Neural cell (in vitro differentiated cells): ENCODE measurements around the gene ENKD1.

Experiments
- EP300 ChIP-seq: fragments of 450-650 bp; conservative IDR thresholded peaks from 2 replicates; pipeline ENCODE4 v1.6.1; 2014; ENCODE audit warnings: antibody characterized with exemption, mild to moderate bottlenecking, moderate library complexity; ENCODE audit not compliant: poor library complexity, severe bottlenecking
- EZH2 ChIP-seq: fragments of 200-600, 300-800 bp; shearing (Covaris generic), sonication (generic); IDR thresholded peaks from 2 replicates; pipeline ENCODE4 v1.6.1; 2014; ENCODE audit warnings: antibody characterized with exemption, low read length, borderline replicate concordance, mild to moderate bottlenecking; ENCODE audit not compliant: insufficient read depth, poor library complexity, severe bottlenecking
- MXI1 ChIP-seq: fragments of 450-650 bp; conservative IDR thresholded peaks from 2 replicates; pipeline ENCODE4 v1.6.1; 2014; ENCODE audit warnings: antibody characterized with exemption, mild to moderate bottlenecking; ENCODE audit not compliant: poor library complexity, severe bottlenecking
- POLR2AphosphoS5 ChIP-seq: IDR thresholded peaks from 2 replicates; pipeline ENCODE4 v1.6.1; 2012
- RAD21 ChIP-seq: fragments of 450-650 bp; conservative IDR thresholded peaks from 2 replicates; pipeline ENCODE4 v1.6.1; 2014; ENCODE audit warnings: antibody characterized with exemption, mild to moderate bottlenecking, moderate library complexity
- SMC3 ChIP-seq: fragments of 450-650 bp; conservative IDR thresholded peaks from 2 replicates; pipeline ENCODE4 v1.6.1; 2014; ENCODE audit warnings: antibody characterized with exemption, mild to moderate bottlenecking, moderate library complexity; ENCODE audit not compliant: poor library complexity
- TAF1 ChIP-seq: IDR thresholded peaks from 2 replicates; pipeline ENCODE4 v1.6.1; 2012; ENCODE audit warnings: low read depth
- TF ChIP-seq, protein P1 (sequence below): fragments of 450-650 bp; IDR thresholded peaks from 2 replicates; pipeline ENCODE4 v1.5.1; 2014; ENCODE audit warnings: antibody characterized with exemption, mild to moderate bottlenecking, moderate library complexity; ENCODE audit not compliant: poor library complexity, severe bottlenecking
- TF ChIP-seq, protein P2 (sequence below): IDR thresholded peaks from 2 replicates; pipeline ENCODE4 v1.6.1; 2012; ENCODE audit warnings: borderline replicate concordance

DNA sequence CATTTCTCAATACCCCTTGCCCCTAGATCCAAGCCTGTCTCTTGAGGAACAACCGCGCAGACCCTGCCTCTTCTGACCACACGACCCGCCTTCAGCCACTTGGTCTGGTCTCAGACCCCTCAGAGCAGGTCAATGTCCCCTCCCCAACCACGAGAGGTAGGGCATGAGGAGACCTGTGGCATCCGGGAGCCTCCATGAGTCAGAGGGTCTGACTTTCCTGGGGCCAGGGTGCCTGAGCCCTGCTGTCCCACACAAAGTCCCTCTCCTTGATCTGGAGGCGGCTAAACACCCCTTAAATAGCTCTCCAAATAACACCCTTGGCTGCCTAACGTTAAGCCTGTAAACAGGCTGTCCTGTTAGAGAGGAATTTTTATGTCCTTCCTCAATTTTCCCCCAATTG is 16.5 kb downstream of the ENKD1 start:
- TF ChIP-seq, protein P1, sequence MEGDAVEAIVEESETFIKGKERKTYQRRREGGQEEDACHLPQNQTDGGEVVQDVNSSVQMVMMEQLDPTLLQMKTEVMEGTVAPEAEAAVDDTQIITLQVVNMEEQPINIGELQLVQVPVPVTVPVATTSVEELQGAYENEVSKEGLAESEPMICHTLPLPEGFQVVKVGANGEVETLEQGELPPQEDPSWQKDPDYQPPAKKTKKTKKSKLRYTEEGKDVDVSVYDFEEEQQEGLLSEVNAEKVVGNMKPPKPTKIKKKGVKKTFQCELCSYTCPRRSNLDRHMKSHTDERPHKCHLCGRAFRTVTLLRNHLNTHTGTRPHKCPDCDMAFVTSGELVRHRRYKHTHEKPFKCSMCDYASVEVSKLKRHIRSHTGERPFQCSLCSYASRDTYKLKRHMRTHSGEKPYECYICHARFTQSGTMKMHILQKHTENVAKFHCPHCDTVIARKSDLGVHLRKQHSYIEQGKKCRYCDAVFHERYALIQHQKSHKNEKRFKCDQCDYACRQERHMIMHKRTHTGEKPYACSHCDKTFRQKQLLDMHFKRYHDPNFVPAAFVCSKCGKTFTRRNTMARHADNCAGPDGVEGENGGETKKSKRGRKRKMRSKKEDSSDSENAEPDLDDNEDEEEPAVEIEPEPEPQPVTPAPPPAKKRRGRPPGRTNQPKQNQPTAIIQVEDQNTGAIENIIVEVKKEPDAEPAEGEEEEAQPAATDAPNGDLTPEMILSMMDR: no peak
- TF ChIP-seq SMC3 (no peak), EP300 (no peak), POLR2AphosphoS5 (no peak), RAD21 (no peak), MXI1 (no peak), EZH2 (no peak), TAF1 (no peak)
- TF ChIP-seq, protein P2, sequence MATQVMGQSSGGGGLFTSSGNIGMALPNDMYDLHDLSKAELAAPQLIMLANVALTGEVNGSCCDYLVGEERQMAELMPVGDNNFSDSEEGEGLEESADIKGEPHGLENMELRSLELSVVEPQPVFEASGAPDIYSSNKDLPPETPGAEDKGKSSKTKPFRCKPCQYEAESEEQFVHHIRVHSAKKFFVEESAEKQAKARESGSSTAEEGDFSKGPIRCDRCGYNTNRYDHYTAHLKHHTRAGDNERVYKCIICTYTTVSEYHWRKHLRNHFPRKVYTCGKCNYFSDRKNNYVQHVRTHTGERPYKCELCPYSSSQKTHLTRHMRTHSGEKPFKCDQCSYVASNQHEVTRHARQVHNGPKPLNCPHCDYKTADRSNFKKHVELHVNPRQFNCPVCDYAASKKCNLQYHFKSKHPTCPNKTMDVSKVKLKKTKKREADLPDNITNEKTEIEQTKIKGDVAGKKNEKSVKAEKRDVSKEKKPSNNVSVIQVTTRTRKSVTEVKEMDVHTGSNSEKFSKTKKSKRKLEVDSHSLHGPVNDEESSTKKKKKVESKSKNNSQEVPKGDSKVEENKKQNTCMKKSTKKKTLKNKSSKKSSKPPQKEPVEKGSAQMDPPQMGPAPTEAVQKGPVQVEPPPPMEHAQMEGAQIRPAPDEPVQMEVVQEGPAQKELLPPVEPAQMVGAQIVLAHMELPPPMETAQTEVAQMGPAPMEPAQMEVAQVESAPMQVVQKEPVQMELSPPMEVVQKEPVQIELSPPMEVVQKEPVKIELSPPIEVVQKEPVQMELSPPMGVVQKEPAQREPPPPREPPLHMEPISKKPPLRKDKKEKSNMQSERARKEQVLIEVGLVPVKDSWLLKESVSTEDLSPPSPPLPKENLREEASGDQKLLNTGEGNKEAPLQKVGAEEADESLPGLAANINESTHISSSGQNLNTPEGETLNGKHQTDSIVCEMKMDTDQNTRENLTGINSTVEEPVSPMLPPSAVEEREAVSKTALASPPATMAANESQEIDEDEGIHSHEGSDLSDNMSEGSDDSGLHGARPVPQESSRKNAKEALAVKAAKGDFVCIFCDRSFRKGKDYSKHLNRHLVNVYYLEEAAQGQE: no peak
